ENCODE data around the gene ULBP3. TPM values are rescaled to one million over a fixed set of nuclear protein-coding genes. Genes with fewer than 3 reads are reported as not detected.
A peak's percentile ranks its signal among the peaks of the same experiment; 100 is the strongest.

ULBP3 gene
- total and polyA plus RNA-seq, 9 of the 15 experiments (the other 6 are each of a cell fraction or from before 2014, with no cell fraction given): 0.25 to 0.33 TPM; not detected in 7

GRCh38 chr6:150016324-150017185, 52.4 kb downstream of the ULBP3 start (continued):
- 0 out of 2 replicates have a peak, but pooled peaks have one; percentile 16 for TF ChIP-seq ZNF584 (CRISPR knock-in tag; IDR thresholded peaks at IDR 0.05; ENCODE audit: low read depth)
- no peak for TF ChIP-seq IRF9 (tag; IDR thresholded peaks at IDR 0.05)
- peak; percentile 94 to 95 for TF ChIP-seq RAD21 (CRISPR knock-in tag; conservative IDR thresholded peaks at IDR 0.05 in 1 of 2, IDR thresholded peaks at IDR 0.05 in 1 of 2)
- TF ChIP-seq HLTF (IDR thresholded peaks at IDR 0.05): 0 out of 2 replicates have a peak, but pooled peaks have one; percentile 31
- no peak for TF ChIP-seq PHF20 (IDR thresholded peaks at IDR 0.05; ENCODE audit: partially characterized antibody)
- no peak for TF ChIP-seq RBM22 (IDR thresholded peaks at IDR 0.05; ENCODE audit: low read depth, low read length, poor library complexity, severe bottlenecking)
- TF ChIP-seq SMARCA5 (IDR thresholded peaks at IDR 0.05): 0 out of 2 replicates have a peak, but pooled peaks have one; percentile 52
- 0 out of 2 replicates have a peak, but pooled peaks have one; percentile 14 for TF ChIP-seq ESRRA (IDR thresholded peaks at IDR 0.05; ENCODE audit: borderline replicate concordance, low read depth)
- no peak for TF ChIP-seq ZBTB40 (IDR thresholded peaks at IDR 0.05)
- TF ChIP-seq ZBTB40 (CRISPR knock-in tag; IDR thresholded peaks at IDR 0.05): 0 out of 2 replicates have a peak, but pooled peaks have one; percentile 19
- peak; percentile 80 for TF ChIP-seq ARID2 (IDR thresholded peaks at IDR 0.05)
- peak; percentile 71; the same call in 1 of the 2 replicates for TF ChIP-seq HBP1 (CRISPR knock-in tag; IDR thresholded peaks at IDR 0.05)
- peak in 1 of 2 experiments; percentile 64; a peak in 2 of 4 replicates for TF ChIP-seq MAZ (CRISPR knock-in tag; conservative IDR thresholded peaks at IDR 0.05 in 1 of 2, IDR thresholded peaks at IDR 0.05 in 1 of 2)
